Ishikawa (cell line): ENCODE results near the gene MRPS24.

Source experiments
- CEBPB ChIP-seq: IDR thresholded peaks from 2 replicates; pipeline ENCODE4 v1.6.1; 2012
- CREB1 ChIP-seq: IDR thresholded peaks from 2 replicates; pipeline ENCODE4 v1.6.1; 2012; ENCODE audit warnings: low read depth
- EGR1 ChIP-seq: IDR thresholded peaks from 2 replicates; pipeline ENCODE4 v1.6.1; 2012
- EP300 ChIP-seq: IDR thresholded peaks from 2 replicates; pipeline ENCODE4 v1.6.1; 2012; ENCODE audit warnings: borderline replicate concordance
- FOXM1 ChIP-seq: IDR thresholded peaks from 2 replicates; pipeline ENCODE4 v1.6.1; 2012; ENCODE audit warnings: low read depth, borderline replicate concordance
- MAX ChIP-seq: IDR thresholded peaks from 2 replicates; pipeline ENCODE4 v1.6.1; 2012
- REST ChIP-seq: IDR thresholded peaks from 2 replicates; pipeline ENCODE4 v1.6.1; 2012; ENCODE audit warnings: low read depth, mild to moderate bottlenecking
- TAF1 ChIP-seq: IDR thresholded peaks from 2 replicates; pipeline ENCODE4 v1.6.1; 2012; ENCODE audit warnings: low read depth, mild to moderate bottlenecking
- TEAD4 ChIP-seq: IDR thresholded peaks from 2 replicates; pipeline ENCODE4 v1.6.1; 2012
- USF1 ChIP-seq: IDR thresholded peaks from 2 replicates; pipeline ENCODE4 v1.6.1; 2012

- TF ChIP-seq REST: no peak
- TF ChIP-seq EGR1: no peak
- TF ChIP-seq TAF1: no peak
- TF ChIP-seq USF1: no peak
- no peak for TF ChIP-seq TEAD4
- TF ChIP-seq CREB1: no peak
- TF ChIP-seq MAX: no peak
- no peak for TF ChIP-seq CEBPB
- TF ChIP-seq EP300: no peak
- no peak for TF ChIP-seq FOXM1
Measured at GRCh38 chr7:43856996-43857395, 12.3 kb downstream of the MRPS24 start.
